ENCODE measurements around the gene SPIRE2.

DNA sequence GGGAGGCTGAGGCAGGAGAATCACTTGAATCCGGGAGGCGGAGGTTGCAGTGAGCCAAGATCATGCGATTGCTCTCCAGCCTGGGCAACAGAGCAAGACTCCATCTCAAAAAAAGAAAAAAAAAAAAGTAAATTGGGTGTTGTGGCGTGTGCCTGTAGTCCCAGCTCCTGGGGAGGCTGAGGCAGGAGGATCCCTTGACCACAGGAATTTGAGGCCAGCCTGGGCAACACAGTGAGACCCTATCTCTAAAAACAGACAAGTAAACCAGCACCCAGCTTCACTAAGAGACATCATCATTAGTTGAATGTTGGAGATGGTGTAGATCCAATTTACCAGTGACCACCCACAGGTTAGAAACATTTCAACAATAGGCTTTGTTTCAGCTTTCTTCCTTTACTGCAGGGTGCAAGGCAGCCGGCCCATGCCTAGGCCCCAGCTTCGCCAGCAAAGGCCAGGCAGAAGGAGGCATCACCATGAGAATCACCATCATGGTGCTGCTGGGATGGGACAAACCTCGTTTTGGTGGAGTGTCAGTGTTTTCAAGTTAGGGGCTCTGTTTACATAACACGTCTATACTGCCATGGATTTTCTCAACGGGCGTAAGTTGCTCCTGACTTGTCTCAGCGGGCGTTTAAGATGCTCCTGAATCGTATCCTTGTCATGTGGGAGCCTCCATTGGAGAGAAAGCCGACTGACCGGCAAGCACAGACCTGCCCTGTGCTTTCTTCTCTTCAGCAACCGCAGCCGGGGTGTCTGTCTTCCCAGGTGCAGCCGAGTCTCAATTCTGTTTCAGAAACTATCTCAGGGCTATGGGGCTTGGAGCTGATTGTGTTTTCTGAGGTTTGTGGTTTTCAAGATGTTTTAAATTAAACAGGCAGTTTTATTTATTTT is 52.4 kb downstream of the SPIRE2 start:
- TF ChIP-seq, protein P1, sequence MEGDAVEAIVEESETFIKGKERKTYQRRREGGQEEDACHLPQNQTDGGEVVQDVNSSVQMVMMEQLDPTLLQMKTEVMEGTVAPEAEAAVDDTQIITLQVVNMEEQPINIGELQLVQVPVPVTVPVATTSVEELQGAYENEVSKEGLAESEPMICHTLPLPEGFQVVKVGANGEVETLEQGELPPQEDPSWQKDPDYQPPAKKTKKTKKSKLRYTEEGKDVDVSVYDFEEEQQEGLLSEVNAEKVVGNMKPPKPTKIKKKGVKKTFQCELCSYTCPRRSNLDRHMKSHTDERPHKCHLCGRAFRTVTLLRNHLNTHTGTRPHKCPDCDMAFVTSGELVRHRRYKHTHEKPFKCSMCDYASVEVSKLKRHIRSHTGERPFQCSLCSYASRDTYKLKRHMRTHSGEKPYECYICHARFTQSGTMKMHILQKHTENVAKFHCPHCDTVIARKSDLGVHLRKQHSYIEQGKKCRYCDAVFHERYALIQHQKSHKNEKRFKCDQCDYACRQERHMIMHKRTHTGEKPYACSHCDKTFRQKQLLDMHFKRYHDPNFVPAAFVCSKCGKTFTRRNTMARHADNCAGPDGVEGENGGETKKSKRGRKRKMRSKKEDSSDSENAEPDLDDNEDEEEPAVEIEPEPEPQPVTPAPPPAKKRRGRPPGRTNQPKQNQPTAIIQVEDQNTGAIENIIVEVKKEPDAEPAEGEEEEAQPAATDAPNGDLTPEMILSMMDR (IDR thresholded peaks at IDR 0.05; ENCODE audit: borderline replicate concordance, extremely low read depth, low read length, poor library complexity, severe bottlenecking): no peak
- TF ChIP-seq EZH2 (IDR thresholded peaks at IDR 0.05; ENCODE audit: borderline replicate concordance, low read depth, low read length, severe bottlenecking): no peak
